Activated CD4-positive, alpha-beta T cell treated with anti-CD3 and anti-CD28 coated beads, Interleukin-10, Interleukin-2, amounts not matched to agents 100 ng/mL and 50 ng/mL, durations not matched to agents 16 hours and 8 hours (primary cell): ENCODE measurements around the gene CPA4.

ENCODE experiments used
- DNase-seq: peaks from one replicate; pipeline ENCODE4 v3.0.0-alpha.2; 2020

The CPA4 gene

GRCh38 chr7:130367088-130367755 lies 74.3 kb downstream of the CPA4 start:
- no peak for DNase-seq

GRCh38 chr7:130367836-130368746 lies 75.1 kb downstream of the CPA4 start:
- DNase-seq, result no peak

- no peak for DNase-seq
Measured at GRCh38 chr7:130369110-130369711, 76.2 kb downstream of the CPA4 start.

GRCh38 chr7:130369831-130370550 lies 77.0 kb downstream of the CPA4 start:
- no peak for DNase-seq

GRCh38 chr7:130371046-130371445 lies 78.1 kb downstream of the CPA4 start:
- no peak for DNase-seq

GRCh38 chr7:130372402-130373165 lies 79.6 kb downstream of the CPA4 start:
- DNase-seq, result no peak
